Mononuclear cell (primary cell): ENCODE results near the gene FBXO24. TPM values are rescaled to one million over a fixed set of nuclear protein-coding genes. Genes with fewer than 3 reads are reported as not detected.

ENCODE experiments used
- H3K27me3 ChIP-seq: 2 replicates; pipeline ENCODE4 v1.6.0; 2011; ENCODE audit warnings: low read length, control low read depth; ENCODE audit not compliant: insufficient read depth
- H3K4me1 ChIP-seq: 2 replicates; pipeline ENCODE4 v1.5.1; 2011; ENCODE audit warnings: mild to moderate bottlenecking, low read length, control low read depth; ENCODE audit not compliant: insufficient read depth
- H3K4me3 ChIP-seq: 2 replicates; pipeline ENCODE4 v1.5.1; 2011; ENCODE audit warnings: mild to moderate bottlenecking, low read length, moderate library complexity
- H3K9me3 ChIP-seq: 2 replicates; pipeline ENCODE4 v1.5.1; 2011; ENCODE audit warnings: low read depth, mild to moderate bottlenecking, control low read depth, low read length
- total RNA-seq: library from RNA; depleted of rRNA; stranded (reverse); fragments of >200 nt; gene quantifications from one replicate; pipeline ENCODE4 v1.2.3, GENCODE V29; 2012

The FBXO24 gene
- total RNA-seq, 1 donor = 0.21 TPM

DNA sequence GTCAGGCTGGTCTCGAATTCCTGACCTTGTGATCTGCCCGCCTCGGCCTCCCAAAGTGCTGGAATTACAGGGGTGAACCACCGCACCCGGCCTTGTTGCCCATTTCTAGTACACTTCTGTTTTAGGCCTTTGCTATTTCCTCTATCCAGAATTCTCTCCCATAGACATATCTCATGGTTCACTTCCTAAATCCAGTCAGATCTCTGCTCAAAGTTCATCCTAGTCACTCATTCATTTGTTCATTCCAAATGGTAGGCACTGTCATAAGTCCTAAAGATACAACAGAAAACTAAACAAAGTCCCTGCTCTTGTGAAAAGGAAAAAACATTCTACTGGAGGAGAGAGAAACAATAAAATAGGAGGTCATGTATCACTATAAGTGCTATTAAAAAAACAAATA lies 23.8 kb downstream of the FBXO24 start:
- Histone ChIP-seq H3K27me3 (no peaks in the 10 kb centered on the region), H3K9me3 (no peaks in the 10 kb centered on the region), H3K4me1 (peaks cover 38% of the 10 kb centered on the region), H3K4me3 (no peak overlapping the region)

DNA sequence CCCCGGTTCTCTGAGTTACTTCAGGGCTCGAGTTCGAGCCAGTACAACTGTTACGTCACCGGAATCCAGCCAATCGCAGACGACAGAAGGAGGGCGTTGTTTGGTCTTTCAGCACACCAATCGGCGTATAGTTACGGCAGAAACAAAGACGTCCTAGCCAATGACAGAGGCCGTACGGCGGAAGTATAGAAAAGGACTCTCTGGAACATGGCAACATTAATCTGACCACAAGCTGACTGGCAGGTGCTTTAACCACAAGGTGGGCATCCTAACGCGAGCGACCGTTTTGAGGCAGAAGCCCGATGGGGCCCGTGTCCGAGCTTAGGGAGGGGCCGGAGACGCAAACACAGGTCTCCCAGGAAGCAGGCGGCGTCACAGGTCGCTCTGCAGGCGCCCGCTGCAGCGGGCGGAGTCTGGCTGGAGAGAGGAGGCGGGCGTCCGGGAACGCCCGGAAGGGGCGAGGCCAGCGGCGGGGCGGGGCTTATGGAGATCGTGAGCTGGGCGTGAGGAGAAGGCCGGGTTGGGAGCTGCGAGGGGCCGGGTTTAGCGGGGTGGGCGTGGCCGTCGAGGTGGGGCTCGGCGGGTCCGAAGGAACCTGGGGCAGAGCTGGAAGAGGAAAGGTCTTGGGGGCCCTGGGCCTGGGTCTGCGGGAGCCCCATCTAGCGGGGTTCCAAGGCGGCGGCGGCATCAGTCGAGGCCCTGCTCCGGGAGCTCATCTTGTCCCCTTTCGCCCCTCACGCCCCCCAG lies 26.0 kb downstream of the FBXO24 start, which contains the start of gene MOSPD3:
TSS of gene MOSPD3 (plus strand) at position 558 of the 747 bp plus-strand sequence. CDS start 252 bp downstream, outside the sequence.
- Histone ChIP-seq H3K27me3 (no peaks in the 10 kb centered on the region), H3K4me3 (peak within 1 kb of the TSS; percentile 68), H3K9me3 (no peaks in the 10 kb centered on the region), H3K4me1 (peaks cover 27% of the 10 kb centered on the region)

DNA sequence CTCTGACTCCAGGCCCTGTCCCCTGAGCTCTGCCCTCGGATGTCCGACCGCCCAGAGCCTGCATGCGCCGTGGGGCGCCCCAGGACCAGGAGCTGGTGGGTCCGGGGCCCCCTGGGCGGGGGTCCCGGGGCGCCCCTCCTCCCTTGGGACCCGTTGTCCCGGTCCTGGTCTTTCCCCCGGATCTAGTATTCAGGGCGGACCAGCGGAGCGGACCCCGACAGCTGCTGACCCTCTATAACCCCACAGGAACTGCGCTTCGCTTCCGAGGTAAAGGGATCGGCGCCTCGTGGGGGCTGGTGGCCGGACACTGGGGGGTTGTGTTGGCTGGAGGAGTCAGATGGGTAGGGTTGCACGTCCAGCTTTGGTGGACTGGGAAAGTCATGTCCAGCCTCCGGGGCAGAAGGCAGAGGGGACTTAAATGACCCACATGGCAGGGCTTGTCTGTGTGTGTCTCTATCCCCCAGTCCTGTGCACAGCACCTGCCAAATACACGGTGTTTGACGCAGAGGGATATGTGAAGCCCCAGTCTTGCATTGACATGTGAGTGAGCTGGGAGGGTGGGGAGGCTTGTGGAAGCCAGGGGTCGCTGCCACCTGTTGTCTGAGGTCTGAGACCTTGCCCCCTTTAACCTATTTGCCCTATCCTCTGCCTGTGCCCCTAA lies 26.7 kb downstream of the FBXO24 start:
- H3K4me1 ChIP-seq = peaks cover 27% of the 10 kb centered on the region
- peak overlapping the region; percentile 68 for H3K4me3 ChIP-seq
- no peaks in the 10 kb centered on the region for H3K27me3 ChIP-seq
- H3K9me3 ChIP-seq = no peaks in the 10 kb centered on the region

DNA sequence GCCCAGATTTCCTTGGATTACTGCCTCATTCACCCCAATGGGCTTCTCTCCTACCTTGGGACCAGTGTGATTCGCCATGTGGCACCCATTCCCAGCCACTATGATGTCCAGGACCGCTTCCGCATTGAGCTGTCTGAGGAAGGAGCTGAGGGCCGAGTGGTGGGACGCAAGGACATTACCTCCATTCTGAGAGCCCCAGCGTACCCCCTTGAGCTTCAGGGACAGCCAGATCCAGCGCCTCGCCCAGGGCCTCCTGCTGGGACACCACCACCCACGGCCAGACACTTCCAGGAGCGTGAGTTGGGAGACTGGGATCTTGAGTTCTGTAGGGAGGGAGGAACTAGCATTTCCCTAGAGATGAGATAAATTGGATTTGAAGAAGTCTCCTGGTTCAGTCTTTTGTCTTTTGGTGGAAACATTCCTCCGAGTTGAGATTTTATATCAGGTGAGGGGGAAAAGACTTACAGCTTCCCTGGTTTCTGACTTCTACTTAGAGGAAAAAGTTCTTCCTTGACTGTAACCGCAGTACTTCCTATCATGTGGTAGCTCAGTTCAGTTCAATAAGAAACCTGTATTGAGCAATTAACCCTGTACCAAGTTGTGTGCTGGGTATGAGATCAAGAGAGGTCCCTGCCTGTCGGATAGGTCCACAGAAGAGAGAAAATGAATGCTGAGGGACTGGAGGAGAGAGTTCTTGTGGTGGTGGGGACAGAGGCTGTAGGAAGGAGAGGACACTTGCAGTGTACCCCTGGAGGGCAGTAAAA lies 27.5 kb downstream of the FBXO24 start:
- H3K27me3 ChIP-seq = no peaks in the 10 kb centered on the region
- H3K9me3 ChIP-seq = no peaks in the 10 kb centered on the region
- peaks cover 27% of the 10 kb centered on the region for H3K4me1 ChIP-seq
- no peak overlapping the region for H3K4me3 ChIP-seq

DNA sequence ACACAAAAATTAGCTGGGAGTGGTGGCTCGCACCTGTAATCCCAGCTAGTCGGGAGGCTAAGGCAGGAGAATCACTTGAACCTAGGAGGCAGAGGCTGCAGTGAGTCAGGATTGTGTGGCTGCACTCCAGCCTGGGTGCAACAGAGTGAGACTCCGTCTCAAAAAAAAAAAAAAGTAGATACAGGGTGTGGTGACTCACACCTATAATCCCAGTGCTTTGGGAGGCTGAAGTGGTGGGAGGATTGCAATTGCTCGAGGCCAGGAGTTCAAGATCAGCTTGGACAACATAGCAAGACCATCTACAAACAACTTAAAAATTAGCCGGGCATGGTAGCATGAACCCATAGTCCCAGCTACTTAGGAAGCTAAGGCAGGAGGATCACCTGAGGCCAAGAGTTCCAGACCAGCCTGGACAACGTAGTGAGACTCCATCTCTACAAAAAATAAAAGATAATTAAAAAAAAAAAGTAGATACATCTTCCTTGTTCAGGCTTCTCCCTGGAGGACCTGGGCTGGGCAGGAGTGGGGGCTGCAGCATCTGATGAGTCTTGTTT lies 28.3 kb downstream of the FBXO24 start:
- Histone ChIP-seq H3K4me1 (peaks cover 27% of the 10 kb centered on the region), H3K4me3 (no peak overlapping the region), H3K9me3 (no peaks in the 10 kb centered on the region), H3K27me3 (no peaks in the 10 kb centered on the region)

DNA sequence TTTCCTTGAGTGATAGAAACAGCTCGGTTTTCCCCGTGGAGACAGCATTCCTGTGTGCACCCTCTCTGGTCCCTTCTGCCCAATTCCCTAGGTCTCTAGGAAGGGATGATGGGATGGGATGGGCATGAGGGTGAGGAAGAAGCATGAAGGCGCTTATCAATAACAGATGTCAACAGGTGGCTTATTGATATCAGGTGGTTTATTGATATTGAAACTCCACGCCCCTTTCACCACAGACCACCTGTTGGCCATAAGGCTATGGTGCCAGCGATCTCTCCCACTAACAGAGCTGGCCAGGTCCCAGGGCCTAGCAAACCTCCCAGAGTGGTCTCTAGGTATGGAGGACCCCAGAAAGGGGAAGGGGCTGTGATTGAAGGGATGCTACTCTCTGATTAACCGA lies 34.1 kb downstream of the FBXO24 start:
- Histone ChIP-seq H3K27me3 (no peaks in the 10 kb centered on the region), H3K4me1 (no peaks in the 10 kb centered on the region), H3K9me3 (no peaks in the 10 kb centered on the region), H3K4me3 (no peak overlapping the region)

DNA sequence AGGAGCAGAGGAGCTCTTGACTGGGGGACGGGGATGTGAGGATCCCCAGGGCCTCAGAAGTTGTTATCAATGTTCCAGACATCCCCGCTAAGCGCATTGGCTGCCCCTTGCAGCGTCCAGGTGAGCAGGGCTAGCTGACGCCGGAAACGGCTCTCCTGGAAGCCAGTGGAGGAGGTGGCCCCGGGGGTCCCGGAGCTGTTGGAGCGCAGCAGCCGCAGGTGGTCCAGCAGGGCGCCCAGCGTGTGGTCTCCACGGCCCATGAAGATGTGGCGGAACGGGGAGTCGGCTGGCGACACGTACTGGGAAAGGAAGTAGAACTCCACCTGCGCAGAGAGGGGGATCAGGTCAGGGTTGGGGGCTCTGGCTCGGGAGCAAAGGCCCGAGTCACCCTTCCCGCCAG lies 34.7 kb downstream of the FBXO24 start:
- no peaks in the 10 kb centered on the region for H3K27me3 ChIP-seq
- no peaks in the 10 kb centered on the region for H3K9me3 ChIP-seq

DNA sequence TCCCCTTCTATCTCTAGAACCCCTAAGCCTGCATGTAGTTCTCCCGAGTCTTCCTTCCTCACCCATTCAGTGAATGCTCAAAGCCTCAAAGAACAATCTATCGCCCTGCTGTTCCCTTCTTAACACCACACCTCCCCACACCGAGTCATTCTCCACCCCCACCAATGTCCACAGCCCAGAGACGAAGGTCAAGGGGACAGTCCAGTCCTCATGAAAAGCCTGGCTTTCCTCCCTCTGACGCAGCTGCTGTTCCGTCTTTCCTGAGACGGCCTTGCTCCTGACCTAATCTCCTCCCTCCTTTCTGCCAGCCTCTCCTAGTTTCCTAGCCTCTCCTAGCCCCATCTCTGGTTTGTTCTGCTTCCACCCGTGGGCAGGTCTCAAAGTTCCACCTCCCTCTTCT lies 35.4 kb downstream of the FBXO24 start:
- Histone ChIP-seq H3K9me3 (no peaks in the 10 kb centered on the region), H3K4me1 (peaks cover 6% of the 10 kb centered on the region), H3K27me3 (no peaks in the 10 kb centered on the region), H3K4me3 (no peak overlapping the region)

More for the DNA sequence above, 34.7 kb downstream of the FBXO24 start:
- H3K4me1 ChIP-seq = no peaks in the 10 kb centered on the region
- H3K4me3 ChIP-seq = no peak overlapping the region

DNA sequence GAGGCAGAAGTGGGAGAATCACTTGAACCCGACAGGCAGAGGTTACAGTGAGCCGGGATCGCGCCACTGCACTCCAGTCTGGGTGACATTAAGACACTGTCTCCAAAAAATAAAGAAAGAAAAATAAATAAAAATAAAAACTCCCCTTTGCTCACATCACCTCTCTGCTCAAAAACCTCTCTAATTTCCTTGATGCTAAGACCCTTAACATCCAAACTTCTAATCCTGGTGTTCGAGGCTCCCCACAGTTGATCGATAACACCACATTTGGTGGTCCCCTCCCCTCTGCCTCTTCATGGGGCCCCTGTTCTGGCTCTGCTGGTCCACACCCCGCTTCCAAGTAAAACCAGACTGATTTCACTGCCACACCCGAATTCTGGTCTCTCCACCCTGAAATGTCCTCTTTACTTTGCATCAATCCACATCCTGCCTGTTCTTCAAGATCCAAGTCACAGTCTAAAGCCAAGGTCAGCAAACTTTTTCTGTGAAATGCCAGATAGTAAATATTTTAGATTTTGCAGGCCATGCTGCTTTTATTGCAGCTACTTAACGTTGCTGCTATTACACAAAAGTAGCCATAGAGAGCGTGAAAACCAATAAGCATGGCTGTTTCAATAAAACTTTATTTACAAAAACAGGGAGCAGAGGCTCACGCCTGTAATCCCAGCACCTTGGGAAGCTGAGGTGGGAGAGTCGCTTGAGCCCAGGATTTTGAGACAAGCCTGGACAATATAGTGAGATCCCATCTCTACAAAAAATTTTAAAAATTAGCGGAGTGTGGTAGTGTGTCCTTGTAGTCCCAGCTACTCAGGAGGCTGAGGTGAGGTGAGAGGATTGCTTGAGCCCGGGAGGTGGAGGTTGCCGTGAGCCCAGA lies 38.1 kb downstream of the FBXO24 start:
- no peaks in the 10 kb centered on the region for H3K9me3 ChIP-seq
- no peak overlapping the region for H3K4me3 ChIP-seq
- H3K4me1 ChIP-seq = peaks cover 13% of the 10 kb centered on the region
- no peaks in the 10 kb centered on the region for H3K27me3 ChIP-seq

DNA sequence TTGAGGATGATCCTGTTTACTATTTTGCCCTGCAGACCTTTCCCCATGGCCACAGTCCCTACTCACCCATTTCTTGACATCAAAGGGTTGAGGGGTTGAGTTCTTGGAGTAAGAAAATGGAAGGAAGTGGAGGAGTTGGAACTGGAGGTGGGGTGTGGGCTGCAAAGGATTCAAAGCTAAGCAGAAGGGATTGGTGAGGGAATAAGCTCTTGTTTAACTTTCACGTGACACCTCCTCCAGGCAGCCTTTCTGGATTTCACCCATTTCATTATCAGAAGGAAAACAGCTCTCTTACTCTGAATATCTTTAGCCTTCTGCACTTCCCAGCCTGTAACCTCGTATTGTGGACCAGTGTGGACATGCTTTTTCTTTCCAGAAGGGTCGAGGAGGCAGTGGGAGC lies 39.9 kb downstream of the FBXO24 start:
- no peak overlapping the region for H3K4me3 ChIP-seq
- H3K4me1 ChIP-seq = peaks cover 13% of the 10 kb centered on the region
- no peaks in the 10 kb centered on the region for H3K9me3 ChIP-seq
- H3K27me3 ChIP-seq = no peaks in the 10 kb centered on the region

DNA sequence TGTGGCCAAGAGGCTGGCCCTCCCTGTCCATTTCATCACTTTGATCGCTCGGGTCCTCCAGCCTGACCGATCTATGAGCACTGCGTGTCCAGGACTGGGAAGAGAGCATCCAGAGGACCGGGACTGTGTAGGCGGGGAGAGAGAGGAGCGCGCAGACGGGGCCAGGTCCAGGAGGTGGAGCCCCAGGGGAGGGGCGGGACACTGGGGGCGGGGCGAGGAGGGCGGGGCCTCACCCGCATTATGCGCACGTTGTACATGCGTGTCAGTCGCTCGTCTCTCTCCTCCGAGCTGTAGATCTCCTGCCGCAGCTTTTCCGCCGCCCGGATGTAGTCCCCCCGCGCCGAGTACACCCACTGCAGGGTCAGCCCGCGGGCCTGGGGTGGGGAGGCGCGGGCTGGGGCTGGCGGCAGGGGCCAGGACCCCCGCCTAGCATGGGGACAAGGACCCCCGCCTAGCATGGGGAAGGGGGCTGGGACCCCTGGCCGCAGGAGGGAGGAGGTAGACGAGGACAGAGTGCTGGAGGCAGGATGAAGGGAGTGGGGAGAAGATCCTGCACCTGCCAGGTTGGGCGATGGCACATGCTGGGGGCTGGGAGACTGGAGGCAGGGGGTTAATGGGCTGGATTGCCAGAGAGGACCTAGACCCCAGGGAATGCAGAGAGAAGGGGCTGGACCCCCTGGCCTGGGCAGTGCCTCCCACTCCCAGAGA lies 40.6 kb downstream of the FBXO24 start:
- H3K9me3 ChIP-seq = no peaks in the 10 kb centered on the region
- peaks cover 13% of the 10 kb centered on the region for H3K4me1 ChIP-seq
- no peak overlapping the region for H3K4me3 ChIP-seq
- H3K27me3 ChIP-seq = no peaks in the 10 kb centered on the region

DNA sequence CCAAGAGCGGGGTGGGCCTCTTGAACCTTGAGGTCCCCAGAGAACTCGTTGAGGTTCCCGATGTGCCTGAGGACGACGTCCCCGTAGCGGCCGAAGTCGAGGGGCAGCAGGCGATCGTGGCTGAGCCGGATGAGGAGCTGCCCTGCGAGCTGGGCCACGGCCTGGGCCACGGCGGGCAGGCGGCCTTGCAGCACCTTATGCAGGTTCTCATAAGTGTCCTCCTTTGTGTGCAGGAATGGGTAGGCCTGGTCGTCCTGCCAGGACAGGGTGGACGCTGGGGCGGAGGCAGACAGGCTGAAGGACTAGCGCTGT lies 41.1 kb downstream of the FBXO24 start:
- H3K9me3 ChIP-seq = no peaks in the 10 kb centered on the region
- H3K4me3 ChIP-seq = no peak overlapping the region
- no peaks in the 10 kb centered on the region for H3K27me3 ChIP-seq
- peaks cover 13% of the 10 kb centered on the region for H3K4me1 ChIP-seq

DNA sequence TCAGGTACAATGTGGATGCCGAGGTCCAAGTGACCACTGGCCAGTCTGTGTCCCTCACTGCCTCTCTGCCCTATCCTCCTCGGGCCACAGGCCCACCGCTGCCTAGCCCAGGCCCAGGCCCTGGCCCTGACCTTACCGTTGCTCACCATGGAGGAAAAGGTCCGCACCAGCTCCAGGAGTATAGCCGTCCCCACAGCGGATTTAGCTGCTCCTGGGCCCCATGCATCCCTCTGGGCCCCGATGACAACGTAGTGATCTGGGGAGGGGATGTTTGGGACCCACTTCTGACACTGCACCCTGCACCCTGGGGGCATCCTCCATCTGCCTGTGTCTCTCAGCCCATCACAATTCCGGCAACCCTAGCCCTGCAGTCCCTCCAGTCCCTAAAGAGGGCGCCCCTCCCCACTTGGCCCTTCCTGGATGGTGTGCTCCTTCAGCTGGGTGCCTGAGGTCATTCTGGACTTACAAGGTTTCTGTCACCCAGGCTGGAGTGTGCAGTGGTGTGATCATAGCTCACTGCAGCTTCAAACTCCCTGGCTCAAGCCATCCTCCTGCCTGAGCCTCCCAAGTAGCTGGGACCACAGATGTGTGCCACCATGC lies 43.1 kb downstream of the FBXO24 start:
- H3K4me1 ChIP-seq = peaks cover 23% of the 10 kb centered on the region
- H3K4me3 ChIP-seq = no peak overlapping the region
- no peaks in the 10 kb centered on the region for H3K9me3 ChIP-seq
- H3K27me3 ChIP-seq = peaks cover 3% of the 10 kb centered on the region

DNA sequence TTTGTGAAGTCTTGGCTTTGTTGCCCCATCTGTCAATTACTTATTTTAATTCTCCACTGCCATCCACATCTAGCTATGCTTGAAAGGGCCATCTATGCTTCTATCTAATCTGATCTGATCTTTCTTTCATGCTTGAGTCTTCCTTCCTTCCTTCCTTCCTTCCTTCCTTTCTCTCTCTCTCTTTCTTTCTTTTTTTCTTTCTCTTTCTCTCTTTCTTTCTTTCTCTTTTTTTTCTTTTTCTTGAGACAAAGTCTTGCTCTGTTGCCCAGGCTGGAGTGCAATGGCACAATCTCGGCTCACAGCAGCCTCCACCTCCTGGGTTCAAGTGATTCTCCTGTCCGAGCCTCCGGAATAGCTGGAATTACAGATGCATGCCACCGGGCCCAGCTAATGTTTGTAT lies 43.9 kb downstream of the FBXO24 start:
- H3K27me3 ChIP-seq = peaks cover 3% of the 10 kb centered on the region
- no peak overlapping the region for H3K4me3 ChIP-seq
- no peaks in the 10 kb centered on the region for H3K9me3 ChIP-seq
- H3K4me1 ChIP-seq = peaks cover 23% of the 10 kb centered on the region
